Measurements from ENCODE around the gene RPE65.
"Not testable (repeated sequence)": the region's sequence is repeated elsewhere in the genome, so short reads cannot be mapped to it uniquely, and the experiment has no call there.

RPE65 gene

GRCh38 chr1:68453060-68453670, 3.4 kb upstream of the RPE65 start:
- DNase-seq (ENCODE audit: low read depth) = no peak

DNA sequence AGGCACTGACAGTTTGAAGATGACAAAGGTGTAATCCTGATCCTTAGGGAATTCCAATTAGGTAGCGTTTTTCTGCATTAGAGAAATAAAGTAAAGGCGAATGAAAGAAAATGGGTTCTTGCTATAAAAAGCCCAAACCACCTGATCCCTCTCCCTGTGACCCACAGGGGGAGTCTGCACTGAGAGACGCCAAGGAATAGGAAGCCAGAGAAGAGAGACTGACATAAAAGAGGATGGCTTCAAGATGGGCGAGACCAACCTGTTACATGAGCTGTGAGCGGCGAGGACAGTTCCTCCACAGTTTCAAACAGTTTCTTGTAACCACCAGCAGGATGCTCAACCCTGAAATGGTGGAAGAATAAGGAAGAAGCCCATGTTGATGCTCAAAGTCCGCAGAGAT, 1.4 kb downstream of the RPE65 start:
- DNase-seq (ENCODE audit: low read depth) = no peak

DNA sequence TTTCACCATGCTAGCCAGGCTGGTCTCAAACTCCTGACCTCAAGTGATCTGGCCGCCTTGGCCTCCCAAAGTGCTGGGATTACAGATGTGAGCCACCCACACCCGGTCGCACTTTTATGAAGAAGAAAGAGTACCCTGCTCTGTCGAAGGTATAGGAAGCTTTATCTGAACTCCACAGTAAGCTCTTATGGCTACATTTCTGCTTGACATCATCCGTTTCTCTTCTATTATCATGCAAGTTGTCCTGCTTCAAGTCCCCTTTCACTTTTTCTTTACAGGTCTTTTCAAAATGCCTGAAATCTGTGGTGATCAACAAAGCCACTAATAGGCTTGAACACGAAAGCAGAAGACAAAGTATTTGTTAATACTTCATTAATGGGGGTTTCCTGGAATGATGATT, 4.0 kb downstream of the RPE65 start:
- DNase-seq (ENCODE audit: low read depth) = no peak

- DNase-seq (ENCODE audit: low read depth) = no peak
Measured at GRCh38 chr1:68442822-68443556, 6.8 kb downstream of the RPE65 start.

DNA sequence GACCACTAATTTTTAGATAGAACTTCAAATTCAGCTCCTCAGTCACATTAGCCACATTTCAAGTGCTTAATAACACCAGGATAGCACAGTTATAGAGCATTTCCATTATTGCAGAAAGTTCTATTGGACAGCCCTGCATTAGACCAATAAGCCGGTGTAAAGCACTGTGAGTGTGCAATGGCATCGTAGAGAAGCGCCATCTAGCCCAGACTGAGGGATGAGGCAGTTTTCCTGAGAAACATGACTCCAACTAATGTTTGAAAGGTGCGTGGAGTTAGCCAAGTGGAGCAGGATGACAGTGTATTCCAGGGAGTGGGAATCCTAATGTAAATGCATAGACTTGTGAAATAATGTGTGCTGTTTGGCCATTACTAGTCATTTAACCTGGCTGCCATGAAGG, 7.7 kb downstream of the RPE65 start:
- DNase-seq (ENCODE audit: low read depth) = no peak

GRCh38 chr1:68438310-68438709, 11.4 kb downstream of the RPE65 start:
- DNase-seq (ENCODE audit: low read depth) = no peak

GRCh38 chr1:68433395-68433794, 16.4 kb downstream of the RPE65 start:
- no peak for DNase-seq (ENCODE audit: low read depth)

GRCh38 chr1:68431076-68431475, 18.7 kb downstream of the RPE65 start:
- DNase-seq (ENCODE audit: low read depth) = no peak

GRCh38 chr1:68429233-68429808, 20.4 kb downstream of the RPE65 start:
- DNase-seq (ENCODE audit: low read depth) = no peak

DNA sequence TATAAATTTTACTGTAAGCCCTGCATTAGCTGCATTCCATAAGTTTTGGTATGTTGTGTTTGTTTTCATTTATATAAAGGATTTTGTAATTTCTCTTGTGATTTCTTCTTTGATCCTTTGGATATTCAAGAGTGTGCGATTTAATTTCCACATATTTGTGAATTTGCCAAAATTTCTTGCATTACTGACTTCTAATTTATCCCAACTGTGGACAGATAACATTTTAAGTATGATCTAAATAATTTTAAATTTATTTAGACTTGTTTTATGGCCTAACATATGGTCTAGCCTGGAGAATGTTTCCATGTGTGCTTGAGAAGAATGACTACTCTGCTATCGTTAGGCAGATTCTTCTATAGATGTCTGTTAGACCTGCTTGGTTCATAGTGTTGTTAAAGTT, 23.2 kb downstream of the RPE65 start:
- DNase-seq (ENCODE audit: low read depth) = no peak

DNA sequence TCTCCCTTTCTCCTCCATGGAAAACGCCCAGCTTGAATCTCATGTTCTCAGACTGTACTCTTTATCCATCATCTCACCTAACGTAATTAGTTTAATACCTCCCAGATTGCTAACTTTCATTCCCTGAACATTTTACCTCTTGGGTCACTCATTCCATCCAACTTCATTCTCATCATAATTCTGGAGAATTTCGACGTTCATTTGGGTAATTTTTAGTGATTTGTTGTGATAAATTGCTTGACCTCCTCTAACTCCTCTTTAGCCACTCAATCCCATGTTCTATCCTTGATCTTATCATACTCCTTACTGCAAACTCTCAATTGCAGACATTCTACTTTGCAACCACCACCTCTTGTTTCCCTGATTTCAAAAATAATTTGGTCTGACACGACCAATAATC, 28.4 kb downstream of the RPE65 start:
- DNase-seq (ENCODE audit: low read depth) = no peak

DNA sequence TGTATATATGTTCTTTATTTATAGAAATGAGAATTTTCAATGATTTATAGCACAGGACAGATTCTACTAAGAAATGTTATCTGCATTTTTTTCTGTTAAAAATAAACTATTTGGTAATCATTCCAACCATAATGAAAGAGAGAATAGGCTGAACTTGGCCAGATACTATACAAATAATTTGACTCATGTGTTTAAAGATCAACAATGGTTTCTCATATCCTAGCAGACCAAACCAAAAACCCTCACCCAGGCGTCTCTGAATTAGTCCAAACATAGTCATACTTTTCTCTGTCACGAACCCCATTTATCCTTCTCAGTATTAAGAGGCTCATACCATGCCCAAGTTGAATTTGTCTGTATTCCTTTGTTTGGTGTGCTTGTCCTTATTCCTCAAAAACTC, 40.3 kb downstream of the RPE65 start:
- no peak for DNase-seq (ENCODE audit: low read depth)

- no peak for DNase-seq (ENCODE audit: low read depth)
Measured at GRCh38 chr1:68401506-68401905, 48.2 kb downstream of the RPE65 start.

GRCh38 chr1:68395575-68395974, 54.2 kb downstream of the RPE65 start:
- not testable (repeated sequence) for DNase-seq (ENCODE audit: low read depth)

GRCh38 chr1:68392474-68392873, 57.3 kb downstream of the RPE65 start:
- DNase-seq (ENCODE audit: low read depth) = not testable (repeated sequence)

- not testable (repeated sequence) for DNase-seq (ENCODE audit: low read depth)
Measured at GRCh38 chr1:68385798-68386524, 63.8 kb downstream of the RPE65 start.

- DNase-seq (ENCODE audit: low read depth) = no peak
Measured at GRCh38 chr1:68384872-68385411, 64.8 kb downstream of the RPE65 start.

DNA sequence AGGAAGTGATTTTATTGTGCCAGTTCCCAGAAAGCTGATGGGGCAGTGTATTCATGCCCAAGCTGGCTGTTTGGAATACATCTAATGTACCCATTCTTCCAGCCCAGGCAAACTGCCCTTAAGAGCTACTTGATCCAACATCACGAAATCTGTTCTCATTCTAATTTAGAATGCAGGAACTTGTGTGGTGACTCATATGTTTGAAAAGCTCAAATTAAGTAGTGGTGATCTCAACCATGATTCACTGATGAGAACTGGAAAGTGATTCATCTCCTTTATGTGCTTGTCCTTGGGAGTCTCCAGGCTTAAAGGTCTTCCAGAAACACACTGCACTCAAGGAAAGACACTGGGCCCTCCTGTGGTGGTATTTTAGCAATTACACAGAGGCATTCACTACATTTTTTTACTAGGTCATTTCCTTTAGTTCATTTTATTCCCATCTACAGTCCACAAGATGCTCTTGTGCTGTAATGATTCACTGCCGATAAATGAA, 65.4 kb downstream of the RPE65 start:
- DNase-seq (ENCODE audit: low read depth) = no peak

DNA sequence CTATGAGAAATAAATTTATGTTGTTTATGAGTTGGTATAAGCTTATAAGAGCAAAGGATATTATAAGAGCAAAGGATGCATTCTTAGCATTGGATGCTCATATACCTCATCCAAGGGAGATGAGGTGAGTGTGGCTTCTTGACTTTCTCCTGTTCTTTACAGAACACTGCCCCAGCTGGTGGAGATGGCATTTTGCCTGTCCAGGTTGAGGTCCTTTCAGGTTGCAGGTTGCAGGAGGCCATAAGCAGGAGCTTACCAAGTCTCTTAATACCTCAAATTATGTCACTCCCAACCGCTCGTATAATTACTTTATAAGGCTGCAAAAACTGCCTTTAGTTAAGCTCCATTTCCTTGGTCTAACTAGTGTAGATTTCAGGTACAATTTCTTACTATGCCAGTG, 66.7 kb downstream of the RPE65 start:
- DNase-seq (ENCODE audit: low read depth) = no peak

- no peak for DNase-seq (ENCODE audit: low read depth)
Measured at GRCh38 chr1:68379085-68379478, 70.7 kb downstream of the RPE65 start.
